ENCODE results near the gene ZNRF3.
A peak's percentile ranks its signal among the peaks of the same experiment; 100 is the strongest.

The ZNRF3 gene

GRCh38 chr22:28952857-28953256 is 69.5 kb downstream of the ZNRF3 start:
- DNase-seq (ENCODE audit: low read depth) = no peak

- no peak for DNase-seq (ENCODE audit: low read depth)
Measured at GRCh38 chr22:28953403-28953802, 70.0 kb downstream of the ZNRF3 start.

- DNase-seq (ENCODE audit: low read depth) = no peak
Measured at GRCh38 chr22:28953976-28954880, 70.9 kb downstream of the ZNRF3 start.

- peak; percentile 33 for DNase-seq (ENCODE audit: low read depth)
Measured at GRCh38 chr22:28955817-28956216, 72.4 kb downstream of the ZNRF3 start.

GRCh38 chr22:28956506-28956905 is 73.1 kb downstream of the ZNRF3 start:
- no peak for DNase-seq (ENCODE audit: low read depth)

- DNase-seq (ENCODE audit: low read depth) = no peak
Measured at GRCh38 chr22:28958611-28959010, 75.2 kb downstream of the ZNRF3 start.

- no peak for DNase-seq (ENCODE audit: low read depth)
Measured at GRCh38 chr22:28962042-28962554, 78.7 kb downstream of the ZNRF3 start.

- no peak for DNase-seq (ENCODE audit: low read depth)
Measured at GRCh38 chr22:28963362-28963761, 80.0 kb downstream of the ZNRF3 start.

- no peak for DNase-seq (ENCODE audit: low read depth)
Measured at GRCh38 chr22:28967163-28967665, 83.8 kb downstream of the ZNRF3 start.

GRCh38 chr22:28967969-28968368 is 84.6 kb downstream of the ZNRF3 start:
- DNase-seq (ENCODE audit: low read depth) = no peak

- DNase-seq (ENCODE audit: low read depth) = no peak
Measured at GRCh38 chr22:28969401-28970168, 86.2 kb downstream of the ZNRF3 start.

GRCh38 chr22:28973352-28973751 is 90.0 kb downstream of the ZNRF3 start:
- no peak for DNase-seq (ENCODE audit: low read depth)

- DNase-seq (ENCODE audit: low read depth) = no peak
Measured at GRCh38 chr22:28977060-28977459, 93.7 kb downstream of the ZNRF3 start.

- DNase-seq (ENCODE audit: low read depth) = no peak
Measured at GRCh38 chr22:28977481-28977971, 94.2 kb downstream of the ZNRF3 start.

- no peak for DNase-seq (ENCODE audit: low read depth)
Measured at GRCh38 chr22:28978158-28978557, 94.8 kb downstream of the ZNRF3 start.

- no peak for DNase-seq (ENCODE audit: low read depth)
Measured at GRCh38 chr22:28978863-28979796, 95.8 kb downstream of the ZNRF3 start.

GRCh38 chr22:28980326-28980725 is 97.0 kb downstream of the ZNRF3 start:
- no peak for DNase-seq (ENCODE audit: low read depth)

GRCh38 chr22:28981818-28982499 is 98.6 kb downstream of the ZNRF3 start:
- no peak for DNase-seq (ENCODE audit: low read depth)

- no peak for DNase-seq (ENCODE audit: low read depth)
Measured at GRCh38 chr22:28983190-28983589, 99.8 kb downstream of the ZNRF3 start.

- DNase-seq (ENCODE audit: low read depth) = no peak
Measured at GRCh38 chr22:28983788-28984441, 100.5 kb downstream of the ZNRF3 start.
